A549 (cell line): ENCODE results near the gene PCED1B.

ENCODE experiments used
- BHLHE40 ChIP-seq: IDR thresholded peaks from 2 replicates; pipeline ENCODE4 v1.6.1; 2012; ENCODE audit warnings: low read depth, low read length, inconsistent platforms
- EHMT2 ChIP-seq: fragments of 200-600 bp; sonication (generic); IDR thresholded peaks from 2 replicates; pipeline ENCODE4 v1.6.1; 2016; ENCODE audit warnings: antibody characterized with exemption, low read depth, mild to moderate bottlenecking, moderate library complexity
- PHF8 ChIP-seq: fragments of 200-600 bp; sonication (generic); IDR thresholded peaks from 2 replicates; pipeline ENCODE4 v1.6.1; 2016; ENCODE audit warnings: low read depth, mild to moderate bottlenecking, antibody characterized with exemption, moderate library complexity, borderline replicate concordance
- POLR2A ChIP-seq: IDR thresholded peaks from 2 replicates; pipeline ENCODE4 v1.6.1; 2012; ENCODE audit warnings: mild to moderate bottlenecking, low read length
- TF ChIP-seq, protein P1 (sequence below): fragments of >200 bp; sonication (Bioruptor Twin); formaldehyde crosslinking; IDR thresholded peaks from 3 replicates; pipeline ENCODE4 v1.5.1; 2016
- TF ChIP-seq, protein P2 (sequence below): IDR thresholded peaks from 2 replicates; pipeline ENCODE4 v1.6.1; 2012
- TF ChIP-seq, protein P3 (sequence below): fragments of 150-350 bp; IDR thresholded peaks from 2 replicates; pipeline ENCODE4 v1.6.1; 2014; ENCODE audit warnings: low read depth, mild to moderate bottlenecking, low read length

DNA sequence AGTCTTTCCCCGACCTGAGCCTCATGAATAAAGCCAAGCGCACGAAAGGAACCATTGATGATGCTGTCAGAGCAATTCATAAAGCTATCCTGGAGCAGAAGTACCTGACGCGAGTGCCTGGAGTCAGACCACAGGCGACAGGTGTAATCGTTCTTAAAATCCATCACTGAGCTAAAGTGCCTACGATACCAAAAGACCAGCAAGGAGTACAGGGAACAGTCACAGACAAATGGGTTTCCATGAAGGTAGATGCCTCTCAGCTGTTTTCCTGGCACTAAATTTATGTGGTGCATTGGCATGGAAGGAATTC lies 1.4 kb upstream of the PCED1B start:
- TF ChIP-seq, protein P1, sequence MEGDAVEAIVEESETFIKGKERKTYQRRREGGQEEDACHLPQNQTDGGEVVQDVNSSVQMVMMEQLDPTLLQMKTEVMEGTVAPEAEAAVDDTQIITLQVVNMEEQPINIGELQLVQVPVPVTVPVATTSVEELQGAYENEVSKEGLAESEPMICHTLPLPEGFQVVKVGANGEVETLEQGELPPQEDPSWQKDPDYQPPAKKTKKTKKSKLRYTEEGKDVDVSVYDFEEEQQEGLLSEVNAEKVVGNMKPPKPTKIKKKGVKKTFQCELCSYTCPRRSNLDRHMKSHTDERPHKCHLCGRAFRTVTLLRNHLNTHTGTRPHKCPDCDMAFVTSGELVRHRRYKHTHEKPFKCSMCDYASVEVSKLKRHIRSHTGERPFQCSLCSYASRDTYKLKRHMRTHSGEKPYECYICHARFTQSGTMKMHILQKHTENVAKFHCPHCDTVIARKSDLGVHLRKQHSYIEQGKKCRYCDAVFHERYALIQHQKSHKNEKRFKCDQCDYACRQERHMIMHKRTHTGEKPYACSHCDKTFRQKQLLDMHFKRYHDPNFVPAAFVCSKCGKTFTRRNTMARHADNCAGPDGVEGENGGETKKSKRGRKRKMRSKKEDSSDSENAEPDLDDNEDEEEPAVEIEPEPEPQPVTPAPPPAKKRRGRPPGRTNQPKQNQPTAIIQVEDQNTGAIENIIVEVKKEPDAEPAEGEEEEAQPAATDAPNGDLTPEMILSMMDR = no peak
- TF ChIP-seq, protein P2, sequence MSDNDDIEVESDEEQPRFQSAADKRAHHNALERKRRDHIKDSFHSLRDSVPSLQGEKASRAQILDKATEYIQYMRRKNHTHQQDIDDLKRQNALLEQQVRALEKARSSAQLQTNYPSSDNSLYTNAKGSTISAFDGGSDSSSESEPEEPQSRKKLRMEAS = no peak; the same call in 1 of the 2 replicates
- no peak for TF ChIP-seq POLR2A
- TF ChIP-seq EHMT2 = no peak
- no peak for TF ChIP-seq BHLHE40
- TF ChIP-seq, protein P3, sequence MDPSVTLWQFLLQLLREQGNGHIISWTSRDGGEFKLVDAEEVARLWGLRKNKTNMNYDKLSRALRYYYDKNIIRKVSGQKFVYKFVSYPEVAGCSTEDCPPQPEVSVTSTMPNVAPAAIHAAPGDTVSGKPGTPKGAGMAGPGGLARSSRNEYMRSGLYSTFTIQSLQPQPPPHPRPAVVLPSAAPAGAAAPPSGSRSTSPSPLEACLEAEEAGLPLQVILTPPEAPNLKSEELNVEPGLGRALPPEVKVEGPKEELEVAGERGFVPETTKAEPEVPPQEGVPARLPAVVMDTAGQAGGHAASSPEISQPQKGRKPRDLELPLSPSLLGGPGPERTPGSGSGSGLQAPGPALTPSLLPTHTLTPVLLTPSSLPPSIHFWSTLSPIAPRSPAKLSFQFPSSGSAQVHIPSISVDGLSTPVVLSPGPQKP = no peak
- no peak for TF ChIP-seq PHF8
